HG03066 (cell line): ENCODE measurements around the gene MMP10.
"Not testable (repeated sequence)": the region's sequence is repeated elsewhere in the genome, so short reads cannot be mapped to it uniquely, and the experiment has no call there.

Experiments
- ATAC-seq: cut with Tn5 transposase; IDR thresholded peaks from one replicate; pipeline ENCODE4 v1.9.1; 2021; ENCODE audit warnings: low read depth; ENCODE audit not compliant: unreplicated experiment

The MMP10 gene

GRCh38 chr11:102730944-102731343, 49.5 kb downstream of the MMP10 start:
- ATAC-seq: not testable (repeated sequence)

- no peak for ATAC-seq
Measured at GRCh38 chr11:102729849-102730815, 50.3 kb downstream of the MMP10 start.

- ATAC-seq: no peak
Measured at GRCh38 chr11:102727890-102728289, 52.5 kb downstream of the MMP10 start.

GRCh38 chr11:102724904-102725500, 55.4 kb downstream of the MMP10 start, which contains the start of gene MMP8:
Gene MMP8, minus strand, starts transcription at chr11:102724954. Its CDS starts 99 bp downstream, at chr11:102724855.
- no peak for ATAC-seq

- ATAC-seq: no peak
Measured at GRCh38 chr11:102722821-102723220, 57.6 kb downstream of the MMP10 start.
